CD4-positive, alpha-beta T cell treated with Interleukin-4 for 4 hours (primary cell): ENCODE results near the gene ACTN1.
"Not testable (repeated sequence)": the region's sequence is repeated elsewhere in the genome, so short reads cannot be mapped to it uniquely, and the experiment has no call there.

ENCODE experiments used
- DNase-seq: peaks from one replicate; pipeline ENCODE4 v3.0.0-alpha.2; 2020

The ACTN1 gene

DNA sequence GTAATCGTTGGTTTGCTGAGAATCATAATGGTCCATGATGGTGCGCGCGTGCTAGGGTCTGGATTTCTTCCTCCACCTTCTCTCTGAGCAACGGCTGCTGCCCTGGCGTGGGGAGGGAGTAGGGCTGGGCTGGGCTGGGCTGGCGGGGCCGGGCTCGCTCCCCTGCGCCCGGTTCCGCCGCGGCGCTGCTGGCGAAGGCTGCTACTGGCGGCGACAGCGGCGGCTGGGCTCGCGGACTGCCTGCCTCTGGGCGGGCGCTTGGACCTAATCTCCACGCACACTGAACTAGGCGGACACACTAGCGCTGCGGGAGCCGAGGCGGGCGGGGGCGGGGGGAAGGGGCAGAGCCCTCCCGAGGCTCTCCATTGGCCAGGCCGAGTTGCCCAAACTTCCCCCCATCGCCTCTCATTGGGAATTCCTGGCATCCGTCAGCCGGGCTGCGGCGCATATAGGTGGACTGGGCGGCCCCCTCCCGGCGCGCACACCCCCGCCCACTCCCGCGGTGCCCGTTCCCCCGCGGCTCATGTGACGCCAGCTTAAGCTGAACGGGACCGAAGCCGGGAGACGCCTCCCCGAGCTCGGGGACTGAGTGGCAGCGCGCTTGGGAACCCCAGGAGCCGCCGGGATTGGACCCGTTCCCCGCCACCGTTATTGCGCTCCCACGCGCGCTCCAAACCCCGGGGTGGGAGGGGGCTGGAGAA lies at the start of gene ACTN1:
TSS of gene ACTN1 (minus strand) at position 282 of the 701 bp plus-strand sequence. CDS start at position 36, 246 bp downstream.
- DNase-seq: peak; percentile 70

DNA sequence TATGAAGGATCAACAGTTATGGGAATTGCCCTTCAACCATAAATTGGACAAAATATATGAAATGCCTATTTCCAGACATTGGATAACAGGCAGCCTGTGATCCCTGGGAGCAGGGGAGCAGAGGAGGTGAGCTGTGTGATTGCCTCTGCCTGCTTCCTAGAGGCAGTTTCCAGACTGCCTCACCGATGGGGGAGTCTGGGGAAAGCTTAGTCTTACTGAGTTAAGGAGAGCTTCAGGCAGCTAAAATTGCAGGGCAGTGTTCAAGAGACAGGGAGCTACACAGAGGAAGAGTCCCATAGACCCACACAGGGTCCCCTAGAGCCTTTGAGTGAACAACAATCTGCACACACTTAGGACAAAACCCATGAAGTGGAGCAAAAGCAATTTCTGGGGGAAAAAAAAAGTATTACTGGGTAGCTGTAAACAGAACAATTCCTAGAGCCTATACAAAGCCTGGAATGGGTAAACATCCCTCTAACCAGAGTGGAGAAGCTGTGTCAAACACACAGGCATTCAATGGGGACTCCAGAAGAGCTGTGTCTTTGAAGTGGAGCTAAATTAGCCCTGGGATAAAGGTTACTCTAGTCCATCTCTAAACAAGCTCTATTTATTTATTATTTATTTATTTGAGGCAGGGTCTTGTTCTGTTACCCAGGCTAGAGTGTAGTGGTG lies 48.3 kb upstream of the ACTN1 start:
- no peak for DNase-seq

DNA sequence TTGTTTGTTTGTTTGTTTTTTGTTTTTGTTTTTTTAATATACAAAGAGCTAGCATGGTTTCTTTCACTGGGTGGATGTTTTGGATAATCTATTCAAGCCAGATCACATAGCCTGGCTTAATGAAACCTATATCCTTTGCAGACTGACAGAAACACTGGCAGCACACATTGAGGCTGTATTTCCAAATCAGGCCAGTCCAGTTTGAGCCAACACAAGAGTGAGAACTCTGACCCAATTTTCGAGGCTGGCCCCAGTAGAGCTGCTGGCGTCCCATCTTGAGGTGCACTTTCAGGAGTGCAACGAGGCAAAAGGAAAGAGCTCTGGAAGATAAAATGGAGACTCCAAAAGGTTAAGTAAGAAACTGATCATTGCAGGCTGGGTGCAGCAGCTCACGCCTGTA lies 43.9 kb upstream of the ACTN1 start:
- no peak for DNase-seq

DNA sequence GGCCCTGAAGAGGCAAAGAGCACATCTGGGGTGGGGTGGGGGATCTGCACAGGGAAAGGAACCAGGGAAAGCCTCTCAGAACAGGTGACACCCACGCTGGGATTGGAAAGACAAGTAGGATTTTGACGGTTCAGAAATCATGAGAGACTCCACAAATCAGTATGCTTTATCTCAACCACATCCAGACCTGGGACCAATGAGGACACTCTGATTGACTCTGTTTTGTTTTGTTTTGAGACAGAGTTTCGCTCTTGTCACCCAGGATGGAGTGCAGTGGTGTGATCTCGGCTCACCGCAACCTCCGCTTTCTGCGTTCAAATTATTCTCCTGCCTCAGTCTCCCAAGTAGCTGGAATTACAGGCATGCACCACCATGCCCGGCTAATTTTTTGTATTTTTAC lies 43.0 kb upstream of the ACTN1 start:
- DNase-seq: not testable (repeated sequence)

DNA sequence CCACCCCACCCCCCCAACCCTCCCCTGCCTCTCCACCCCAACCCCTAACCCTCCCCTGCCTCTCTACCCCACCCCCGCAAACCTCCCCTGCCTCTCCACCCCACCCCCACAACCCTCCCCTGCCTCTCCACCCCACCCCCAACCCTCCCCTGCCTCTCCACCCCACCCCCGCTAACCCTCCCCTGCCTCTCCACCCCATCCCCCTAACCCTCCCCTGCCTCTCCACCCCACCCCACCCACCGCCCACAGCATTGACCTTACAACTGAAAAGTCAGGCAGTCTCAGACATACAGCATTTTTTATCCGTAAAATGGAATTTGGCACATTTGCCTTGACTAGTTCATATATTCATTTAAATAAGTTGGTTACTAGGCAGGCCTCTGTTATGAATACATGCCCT lies 38.6 kb upstream of the ACTN1 start:
- no peak for DNase-seq

DNA sequence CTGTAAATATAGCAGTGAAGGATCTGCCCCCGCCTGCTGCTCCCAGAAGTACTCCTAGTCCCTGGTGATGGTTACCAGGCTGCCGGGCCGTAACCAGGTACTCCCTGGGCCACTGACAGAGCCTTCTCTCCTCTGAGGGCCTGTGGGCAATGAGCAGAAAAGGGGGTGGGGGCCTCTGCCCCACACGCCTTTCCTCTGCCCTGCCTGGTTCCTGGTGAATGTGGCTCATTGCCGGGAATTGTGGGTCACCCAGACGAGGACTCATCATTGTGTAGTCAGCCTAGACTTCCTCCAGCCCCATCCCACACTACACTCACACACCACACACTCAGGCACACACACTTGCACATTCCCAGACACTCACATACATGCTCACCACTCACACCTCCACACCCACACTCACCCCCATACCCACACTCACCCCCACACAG lies 35.7 kb upstream of the ACTN1 start:
- DNase-seq: no peak

DNA sequence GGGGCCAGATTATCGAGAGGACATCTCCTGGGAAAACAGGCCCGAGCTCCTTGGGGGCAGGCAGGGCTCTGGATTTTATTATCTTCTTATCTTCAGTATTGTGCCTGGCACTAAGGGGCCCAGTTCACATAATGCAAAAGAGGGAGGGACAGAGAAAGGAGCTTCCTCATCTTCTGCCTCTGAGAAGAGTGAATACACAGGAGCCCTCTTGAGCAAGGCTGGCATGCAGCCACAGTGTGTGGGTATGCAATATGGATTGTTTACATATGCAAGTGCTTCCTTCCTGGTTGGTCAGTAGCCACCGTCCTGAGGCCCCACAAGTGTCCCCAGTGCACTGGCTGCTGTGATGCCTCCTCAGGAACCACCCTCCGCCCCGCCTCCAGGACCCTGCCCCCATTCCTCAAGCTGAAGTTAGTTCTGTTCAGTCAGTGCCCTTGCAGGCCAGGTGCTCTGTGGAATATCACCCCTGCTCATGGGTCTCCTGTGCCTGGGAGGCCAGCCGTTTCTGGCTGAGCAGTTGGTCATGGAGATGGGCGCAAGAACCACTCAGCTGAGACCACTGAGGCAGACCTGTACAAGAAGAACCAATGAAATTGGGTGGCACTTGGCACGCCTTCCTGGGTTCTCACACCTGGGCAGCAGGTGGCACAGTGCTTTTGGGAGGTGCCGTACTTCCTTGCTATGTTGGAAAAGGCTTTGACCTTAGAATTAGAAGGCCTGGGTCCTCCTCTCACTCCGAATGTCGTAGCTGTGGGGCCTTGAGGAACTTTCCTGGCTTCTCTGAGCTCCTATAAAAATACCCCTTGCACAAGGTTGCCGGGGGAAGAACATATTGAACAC lies 35.1 kb upstream of the ACTN1 start:
- peak; percentile 7 for DNase-seq

DNA sequence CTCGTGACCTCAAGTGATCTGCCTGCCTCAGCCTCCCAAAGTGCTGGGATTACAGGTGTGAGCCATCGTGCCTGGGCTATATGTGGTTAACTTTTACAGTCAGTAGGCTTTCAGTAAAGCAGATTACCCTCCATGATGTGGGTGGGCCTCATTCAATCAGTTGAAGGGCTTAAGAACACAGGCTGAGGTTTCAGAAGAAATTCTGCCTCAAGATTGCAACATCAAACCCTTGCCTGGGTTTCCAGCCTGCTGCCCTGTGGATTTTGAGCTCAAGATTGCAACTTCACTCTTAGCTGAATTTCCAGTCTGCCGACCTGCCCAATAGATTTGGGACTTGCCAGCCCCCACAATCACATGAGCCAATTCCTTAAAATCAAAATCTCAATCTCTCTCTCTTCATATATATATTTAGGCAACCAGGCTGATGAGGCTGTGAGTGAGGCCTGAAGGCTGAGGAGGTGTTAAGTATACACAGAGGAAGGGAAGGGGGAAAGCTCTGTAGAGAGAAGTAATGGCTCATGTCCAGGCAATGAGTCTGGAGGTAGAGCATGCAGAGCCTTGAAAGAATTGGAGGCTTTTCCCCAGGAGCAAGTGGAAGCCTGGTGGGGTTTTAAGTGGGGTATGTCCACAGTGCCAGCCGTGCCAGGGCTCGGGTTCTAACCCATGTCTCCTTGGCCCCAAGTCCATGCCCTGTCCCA lies 33.3 kb upstream of the ACTN1 start:
- DNase-seq: no peak

DNA sequence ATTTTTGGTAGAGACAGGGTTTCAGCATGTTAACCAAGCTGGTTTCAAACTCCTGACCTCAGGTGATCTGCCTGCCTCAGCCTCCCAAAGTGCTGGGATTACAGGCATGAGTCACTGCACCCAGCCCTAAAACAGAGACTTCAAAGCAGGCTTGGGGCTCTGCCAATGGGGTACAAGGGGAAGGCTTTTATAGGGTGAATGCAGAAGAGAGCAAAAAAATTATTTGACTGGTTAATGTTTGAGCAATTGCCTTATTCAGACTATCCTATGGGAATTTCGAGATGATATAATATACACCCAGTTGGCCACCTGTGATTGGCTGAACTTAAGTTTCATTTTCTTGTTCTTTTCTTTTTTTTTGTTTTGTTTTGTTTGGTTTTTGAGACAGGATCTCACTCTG lies 31.5 kb upstream of the ACTN1 start:
- DNase-seq: no peak

DNA sequence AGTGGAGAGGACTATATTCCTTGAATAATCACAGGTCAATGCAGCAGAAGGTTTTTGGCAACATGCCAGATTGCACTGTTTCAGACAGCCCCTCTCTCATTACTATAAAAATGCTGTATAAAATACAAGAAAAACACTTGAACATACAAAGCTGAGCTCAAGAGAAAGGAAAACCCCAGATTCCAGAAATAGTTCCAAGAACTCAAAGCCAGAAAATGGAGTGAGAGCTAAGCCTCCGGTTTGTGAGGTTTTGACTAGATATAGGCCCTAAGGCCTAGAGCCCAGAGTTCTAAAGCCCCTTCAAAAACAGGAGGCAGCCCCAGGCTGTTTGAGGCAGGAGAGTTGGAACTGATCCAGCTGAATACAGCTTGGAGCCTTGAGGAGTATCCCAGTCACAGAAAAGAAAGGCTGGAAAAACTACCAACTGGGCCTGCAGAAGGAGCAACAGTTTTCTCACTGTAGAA lies 29.4 kb upstream of the ACTN1 start:
- DNase-seq: no peak

DNA sequence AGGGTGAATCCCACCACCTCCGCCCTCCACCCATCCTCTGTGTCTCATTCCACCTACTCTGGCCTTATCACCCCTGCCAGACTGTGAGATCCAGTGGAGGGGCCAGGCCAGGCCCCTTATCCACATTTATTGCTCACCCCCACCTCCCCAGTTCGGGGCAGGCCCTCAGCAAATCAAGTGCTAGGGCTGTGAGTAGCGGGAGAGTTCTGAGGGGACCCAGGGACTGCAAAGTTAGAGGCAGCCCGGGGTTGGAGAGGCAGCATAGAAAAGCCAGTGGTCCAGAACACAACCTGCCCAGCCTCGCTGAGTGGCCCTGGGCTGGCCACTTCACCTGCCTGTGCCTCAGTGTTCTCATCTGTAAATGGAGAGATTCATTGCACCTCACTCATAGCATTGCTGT lies 27.2 kb upstream of the ACTN1 start:
- DNase-seq: no peak

DNA sequence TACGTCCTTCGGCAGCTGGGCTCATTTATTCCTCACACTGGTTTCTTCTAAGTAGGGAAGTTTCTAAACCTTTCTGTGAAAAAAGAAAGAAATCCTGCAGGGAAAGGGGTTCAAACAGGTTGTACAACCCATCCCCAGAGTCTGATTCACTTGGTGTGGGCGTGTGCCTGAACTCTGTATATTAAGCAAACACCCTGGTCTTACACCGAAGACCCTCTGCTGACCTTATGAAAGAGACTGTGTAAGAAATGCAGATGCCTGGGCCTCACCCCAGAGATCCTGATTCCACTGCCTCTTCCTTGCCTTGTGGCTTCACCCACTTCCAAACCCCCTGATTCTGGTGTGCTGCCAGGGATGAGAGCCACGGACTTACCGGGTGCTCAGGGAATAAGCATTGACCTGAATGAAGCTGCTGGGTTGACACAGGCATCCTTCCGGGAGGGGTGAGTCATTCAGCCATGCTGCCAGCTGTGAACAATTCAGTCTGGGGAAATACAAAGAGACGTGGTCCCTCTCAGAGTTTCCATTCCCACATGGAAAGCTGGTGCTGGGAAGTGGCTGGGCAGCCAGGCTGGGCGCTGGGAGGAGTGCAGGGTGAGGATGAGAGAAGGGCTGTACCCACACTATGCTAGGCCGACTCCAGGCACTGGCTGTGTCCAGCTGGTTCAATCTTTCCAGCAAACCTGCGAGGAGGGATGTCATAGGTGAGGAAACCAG lies 26.5 kb upstream of the ACTN1 start:
- DNase-seq: no peak

DNA sequence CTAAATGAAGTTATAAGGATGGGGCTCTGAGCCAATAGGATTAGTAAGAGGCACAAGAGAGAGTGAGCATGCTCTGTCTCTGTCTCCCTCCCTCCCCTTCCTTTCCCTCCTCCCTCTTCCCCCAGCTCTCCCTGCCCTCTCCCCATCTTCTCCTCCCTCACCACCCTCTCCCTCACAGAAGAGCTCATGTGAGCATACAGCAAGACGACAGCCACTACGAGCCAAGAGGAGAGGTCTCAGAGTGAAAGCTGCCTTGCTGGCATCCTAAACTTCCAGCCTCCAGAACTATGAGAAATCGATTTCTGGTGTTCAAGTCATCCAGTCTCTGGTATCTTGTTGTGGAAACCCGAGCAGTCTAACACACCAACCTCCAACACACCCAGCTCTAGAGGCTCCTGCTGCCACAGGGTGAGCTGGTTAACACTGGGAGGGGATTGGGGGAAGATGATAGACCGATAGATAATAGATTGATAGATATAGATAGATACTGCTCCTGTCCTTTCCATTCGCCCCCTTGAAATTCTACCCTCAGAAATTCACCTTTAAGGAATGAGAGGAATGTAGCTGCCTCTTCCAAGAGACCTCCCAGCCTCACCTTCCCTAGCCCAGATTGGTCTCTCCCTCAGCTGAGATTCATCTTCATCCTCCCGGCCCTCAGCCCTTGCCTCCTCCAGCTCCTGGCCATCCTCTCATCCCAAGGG lies 25.8 kb upstream of the ACTN1 start:
- no peak for DNase-seq

DNA sequence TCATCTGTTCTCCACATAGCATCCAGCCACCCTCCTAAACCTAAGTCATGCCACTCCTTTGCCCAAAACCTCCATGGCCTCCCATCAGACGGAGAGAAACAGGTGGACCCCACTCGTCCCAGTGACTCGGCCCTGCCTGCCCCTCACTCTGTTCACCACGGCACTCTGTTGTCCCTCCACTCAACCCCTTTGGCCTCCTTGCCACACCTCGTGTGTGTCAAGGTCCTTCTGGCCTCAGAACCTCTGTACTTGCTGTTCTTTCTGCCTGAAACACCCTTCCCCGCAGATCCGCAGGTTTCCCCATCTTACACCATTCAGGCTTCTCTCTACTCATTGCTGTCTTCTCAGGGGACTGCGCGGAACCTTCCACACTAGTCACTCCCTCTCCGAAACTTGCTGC lies 24.5 kb upstream of the ACTN1 start:
- DNase-seq: no peak

DNA sequence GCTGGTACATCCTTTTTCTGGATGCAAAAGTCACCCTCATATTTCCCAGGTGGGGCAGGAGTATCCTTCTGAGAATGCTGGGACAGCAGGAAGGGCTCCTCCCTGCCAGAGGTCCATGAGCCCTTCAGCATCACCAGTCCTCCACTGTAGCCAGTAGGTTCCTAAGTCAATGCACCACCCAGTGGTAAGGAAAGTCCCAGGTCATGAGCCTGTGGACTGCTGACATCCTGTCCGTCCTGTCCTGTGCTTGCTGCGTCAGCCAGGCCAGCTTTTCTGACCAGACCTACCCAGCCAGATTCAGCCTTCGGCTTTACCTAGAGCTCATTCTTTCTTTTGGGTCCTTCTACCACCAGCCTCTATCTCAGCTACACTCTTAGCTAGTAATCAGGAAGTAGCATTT lies 23.0 kb upstream of the ACTN1 start:
- no peak for DNase-seq

DNA sequence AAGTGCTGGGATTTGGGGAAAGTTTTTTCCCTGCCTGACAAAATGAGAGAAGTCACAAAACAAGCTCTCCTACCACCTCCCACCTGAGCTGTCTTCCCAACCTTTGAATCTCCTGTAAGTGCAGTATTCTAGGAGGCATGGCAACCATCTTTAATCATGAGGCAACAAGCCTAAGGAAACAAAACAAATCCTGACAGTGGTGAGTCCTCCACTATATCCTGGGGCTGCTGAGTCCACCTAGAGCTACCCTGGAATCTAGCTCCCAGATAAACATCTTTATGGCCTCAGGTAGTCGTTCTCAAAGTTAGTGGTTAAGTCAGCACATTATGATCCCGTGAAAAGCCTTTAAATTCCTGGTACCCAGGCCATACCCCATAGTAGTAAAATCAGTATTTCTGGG lies 22.3 kb upstream of the ACTN1 start:
- no peak for DNase-seq

DNA sequence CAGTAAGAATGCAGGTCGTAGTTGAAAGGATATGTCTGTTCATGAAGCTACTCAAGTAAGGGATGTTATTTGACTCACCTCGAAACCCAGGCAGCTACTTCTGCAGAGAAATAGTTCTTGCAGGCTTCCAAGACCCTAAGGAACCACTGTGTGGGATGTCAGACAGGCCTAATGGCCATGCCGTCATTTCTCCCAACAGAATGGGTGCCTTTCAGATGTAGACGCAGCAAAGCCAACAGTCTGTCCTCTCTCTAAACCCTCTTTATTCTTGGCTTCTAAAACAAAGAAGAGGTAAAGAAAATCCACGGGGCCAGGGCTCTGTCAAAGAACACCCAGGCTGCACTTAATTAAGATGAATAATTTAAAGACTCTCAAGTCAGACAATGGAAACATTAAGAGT lies 19.0 kb upstream of the ACTN1 start:
- DNase-seq: no peak

DNA sequence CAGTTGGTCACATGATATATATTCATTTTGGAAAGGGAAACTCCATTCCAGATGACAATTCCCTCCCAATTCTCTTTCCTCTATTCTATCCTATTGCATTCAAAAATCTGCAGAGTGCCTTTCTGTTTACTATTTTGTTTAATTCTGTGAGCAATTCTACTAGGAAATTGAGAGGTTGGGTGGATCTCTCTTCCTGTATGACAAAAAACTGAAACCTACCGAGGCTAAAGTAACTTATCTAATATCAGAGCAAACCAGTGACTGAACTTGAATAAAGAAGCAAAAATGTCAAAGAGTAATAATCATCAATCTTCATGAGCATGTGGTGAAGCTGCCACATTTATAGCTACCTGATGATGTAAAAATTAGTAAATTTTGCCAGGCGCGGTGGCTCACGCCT lies 16.6 kb upstream of the ACTN1 start:
- DNase-seq: no peak

DNA sequence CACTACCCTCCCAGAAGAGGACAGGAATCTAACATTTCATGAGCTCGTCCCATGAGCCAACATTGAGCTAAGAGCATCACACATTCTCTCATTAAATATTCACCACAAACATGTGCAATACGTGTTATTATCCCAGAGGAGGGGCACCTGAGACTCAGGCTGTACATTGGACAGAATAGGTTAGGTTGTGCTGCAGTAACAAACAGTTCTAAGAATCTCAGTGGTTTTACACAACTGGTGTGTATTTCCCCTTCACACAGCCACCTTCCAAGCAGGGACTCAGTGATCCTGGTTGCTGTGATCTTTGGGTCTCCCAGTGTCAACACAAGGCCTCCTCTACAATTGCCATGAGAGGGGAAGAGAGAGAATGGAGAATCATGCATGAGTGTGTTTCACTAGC lies 15.0 kb upstream of the ACTN1 start:
- DNase-seq: no peak

DNA sequence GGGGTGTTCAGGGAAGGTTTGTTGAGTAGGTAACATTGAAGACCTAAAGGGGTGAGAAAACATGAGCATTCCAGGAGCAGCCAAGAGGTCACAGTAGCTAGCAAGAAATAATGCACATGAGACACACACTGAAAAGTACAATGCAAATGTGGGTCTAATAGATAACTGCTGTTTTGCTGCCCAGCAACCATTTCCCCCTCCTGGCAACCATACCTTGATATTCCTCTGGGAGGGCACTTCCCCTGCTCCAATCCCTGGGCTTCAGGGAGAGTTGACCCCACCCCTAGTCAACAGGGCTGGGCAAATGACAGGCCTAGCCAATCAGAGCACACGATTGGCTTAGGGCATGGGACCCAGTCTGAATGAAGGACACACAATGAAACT lies 8.5 kb upstream of the ACTN1 start:
- no peak for DNase-seq

DNA sequence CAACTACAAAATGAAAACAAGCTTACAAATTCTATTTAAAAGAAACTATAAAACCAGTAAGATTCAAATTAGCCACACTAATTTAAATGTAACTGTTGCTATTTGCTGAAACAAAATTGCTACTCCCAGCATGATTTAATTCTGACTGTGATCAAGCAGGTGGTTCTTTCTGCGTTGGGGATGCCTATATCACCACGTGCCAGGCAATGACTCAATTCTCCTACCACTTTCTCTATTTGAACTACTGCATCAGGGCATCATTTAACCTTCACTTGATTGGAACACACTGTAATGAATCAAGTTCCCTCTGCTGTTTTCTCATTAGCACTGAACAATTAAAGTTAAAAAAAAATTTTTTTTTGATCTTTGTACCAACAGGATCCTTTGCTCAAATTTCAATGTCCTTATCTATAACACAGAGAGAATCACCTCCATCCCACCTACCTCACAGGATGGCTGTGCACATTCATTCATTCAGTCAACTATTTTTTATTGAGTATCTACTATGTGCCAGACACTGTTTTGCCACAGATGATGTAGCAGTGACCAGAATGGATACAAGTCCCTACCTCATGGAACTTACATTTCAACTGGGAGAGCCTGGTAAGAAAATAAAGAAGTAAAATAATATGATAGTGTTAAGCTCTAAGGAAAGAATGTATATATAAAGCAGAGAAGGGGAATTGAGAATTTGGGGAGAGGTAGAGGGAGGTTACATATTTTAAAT lies 8.0 kb upstream of the ACTN1 start:
- peak; percentile 14 for DNase-seq
